ENCODE data around the gene OBSCN.

Gene OBSCN

DNA sequence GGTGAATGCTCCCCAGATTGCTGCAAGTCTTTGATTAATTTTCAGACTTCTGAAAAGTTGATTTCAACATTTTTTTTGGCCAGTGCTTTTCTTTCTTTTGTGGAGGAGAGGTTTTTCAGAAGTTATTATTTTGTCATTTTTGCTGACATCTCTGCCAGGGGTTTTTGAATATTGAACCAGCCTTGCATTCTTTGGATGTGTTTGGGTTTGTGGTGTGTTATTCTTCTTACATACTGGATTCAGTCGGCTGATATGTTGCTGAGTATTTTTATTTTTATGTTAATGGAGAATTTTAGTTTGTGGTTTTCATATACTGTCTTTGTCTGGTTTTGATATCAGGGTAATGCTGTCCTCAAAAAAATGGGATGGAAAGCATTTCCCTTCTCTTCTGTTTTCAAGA is 25.3 kb downstream of the OBSCN start:
- no peak overlapping the region for H3K4me3 ChIP-seq (ENCODE audit: low read depth, low read length)
- no peaks in the 10 kb centered on the region for H3K4me1 ChIP-seq
- H3K36me3 ChIP-seq: no peaks in the 10 kb centered on the region
- no peaks in the 10 kb centered on the region for H3K27me3 ChIP-seq
- DNase-seq: no peak
- H3K9me3 ChIP-seq: no peaks in the 10 kb centered on the region
- TF ChIP-seq, protein P1, sequence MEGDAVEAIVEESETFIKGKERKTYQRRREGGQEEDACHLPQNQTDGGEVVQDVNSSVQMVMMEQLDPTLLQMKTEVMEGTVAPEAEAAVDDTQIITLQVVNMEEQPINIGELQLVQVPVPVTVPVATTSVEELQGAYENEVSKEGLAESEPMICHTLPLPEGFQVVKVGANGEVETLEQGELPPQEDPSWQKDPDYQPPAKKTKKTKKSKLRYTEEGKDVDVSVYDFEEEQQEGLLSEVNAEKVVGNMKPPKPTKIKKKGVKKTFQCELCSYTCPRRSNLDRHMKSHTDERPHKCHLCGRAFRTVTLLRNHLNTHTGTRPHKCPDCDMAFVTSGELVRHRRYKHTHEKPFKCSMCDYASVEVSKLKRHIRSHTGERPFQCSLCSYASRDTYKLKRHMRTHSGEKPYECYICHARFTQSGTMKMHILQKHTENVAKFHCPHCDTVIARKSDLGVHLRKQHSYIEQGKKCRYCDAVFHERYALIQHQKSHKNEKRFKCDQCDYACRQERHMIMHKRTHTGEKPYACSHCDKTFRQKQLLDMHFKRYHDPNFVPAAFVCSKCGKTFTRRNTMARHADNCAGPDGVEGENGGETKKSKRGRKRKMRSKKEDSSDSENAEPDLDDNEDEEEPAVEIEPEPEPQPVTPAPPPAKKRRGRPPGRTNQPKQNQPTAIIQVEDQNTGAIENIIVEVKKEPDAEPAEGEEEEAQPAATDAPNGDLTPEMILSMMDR (IDR thresholded peaks at IDR 0.05; ENCODE audit: low read depth, low read length): no peak

DNA sequence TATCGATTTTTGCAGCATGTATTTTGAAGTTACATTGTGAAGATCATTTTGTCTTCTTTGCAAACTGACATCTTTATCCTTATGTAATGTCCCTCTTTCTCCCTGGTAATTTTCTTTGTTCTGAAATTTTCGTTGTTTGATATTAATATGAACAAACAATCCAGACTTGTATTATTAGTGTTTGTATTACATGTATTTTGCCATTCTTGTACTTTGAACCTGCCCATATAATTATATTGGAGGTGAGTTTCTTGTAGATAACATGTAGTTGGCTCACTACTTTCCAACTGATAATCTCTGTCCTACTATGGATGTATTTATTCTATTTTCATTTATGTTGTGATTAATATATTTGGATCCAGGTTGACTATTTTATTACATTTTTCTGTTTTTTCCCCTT is 27.1 kb downstream of the OBSCN start:
- Histone ChIP-seq H3K36me3 (no peaks in the 10 kb centered on the region), H3K4me3 (ENCODE audit: low read depth, low read length) (no peak overlapping the region)

DNA sequence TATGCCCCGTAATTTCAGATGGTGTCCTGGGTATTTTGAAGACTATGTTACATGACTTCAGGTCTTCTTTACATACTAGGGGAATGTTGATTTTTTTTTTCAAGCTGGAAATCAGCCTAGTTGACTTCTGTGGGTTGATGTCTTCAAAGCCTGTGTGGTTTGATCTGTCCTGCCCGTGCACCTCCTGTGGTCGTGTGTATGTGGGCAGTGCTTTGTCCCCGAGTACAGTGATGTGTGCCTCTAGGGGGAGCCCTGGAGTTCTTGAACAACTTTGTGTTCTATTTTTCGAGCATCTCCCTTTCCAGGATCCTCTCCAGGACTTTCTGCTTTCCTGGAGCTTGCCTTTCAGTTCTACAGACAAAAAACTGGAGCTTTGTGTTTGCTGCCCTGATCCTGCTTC is 28.9 kb downstream of the OBSCN start:
- Histone ChIP-seq H3K36me3 (no peaks in the 10 kb centered on the region), H3K4me3 (ENCODE audit: low read depth, low read length) (no peak overlapping the region), H3K9me3 (no peaks in the 10 kb centered on the region; the same call in 1 of the 2 replicates), H3K4me1 (no peaks in the 10 kb centered on the region), H3K27me3 (no peaks in the 10 kb centered on the region)
- DNase-seq: peak; percentile 66
- TF ChIP-seq, protein P1 (IDR thresholded peaks at IDR 0.05; ENCODE audit: low read depth, low read length): peak; percentile 62

More for the DNA sequence above, 27.1 kb downstream of the OBSCN start:
- Histone ChIP-seq H3K27me3 (no peaks in the 10 kb centered on the region), H3K9me3 (no peaks in the 10 kb centered on the region), H3K4me1 (no peaks in the 10 kb centered on the region)
- TF ChIP-seq, protein P1 (IDR thresholded peaks at IDR 0.05; ENCODE audit: low read depth, low read length): no peak
- DNase-seq: no peak

DNA sequence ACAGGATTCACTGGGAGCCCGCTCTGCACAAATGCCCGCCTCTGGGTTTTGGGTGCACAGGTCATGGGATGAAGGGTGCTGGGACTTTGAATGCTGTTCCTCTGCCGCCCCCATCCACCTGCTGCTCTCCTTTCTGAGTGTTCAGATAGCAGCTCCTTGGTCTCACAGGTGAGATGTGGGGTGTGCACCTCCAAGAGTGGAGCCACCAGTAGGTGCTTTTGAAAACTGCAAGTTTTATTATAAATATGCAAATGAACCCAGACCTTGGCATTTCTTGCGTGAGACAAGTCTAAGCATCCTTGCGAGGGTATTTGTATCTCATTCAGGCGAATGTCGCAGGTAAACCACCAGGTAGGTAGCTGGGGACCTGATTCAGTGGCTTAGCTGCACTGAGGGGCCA is 30.2 kb downstream of the OBSCN start:
- Histone ChIP-seq H3K4me1 (no peaks in the 10 kb centered on the region), H3K36me3 (no peaks in the 10 kb centered on the region), H3K4me3 (ENCODE audit: low read depth, low read length) (no peak overlapping the region), H3K27me3 (no peaks in the 10 kb centered on the region), H3K9me3 (no peaks in the 10 kb centered on the region; the same call in 1 of the 2 replicates)
- TF ChIP-seq, protein P1 (IDR thresholded peaks at IDR 0.05; ENCODE audit: low read depth, low read length): no peak
- no peak for DNase-seq

DNA sequence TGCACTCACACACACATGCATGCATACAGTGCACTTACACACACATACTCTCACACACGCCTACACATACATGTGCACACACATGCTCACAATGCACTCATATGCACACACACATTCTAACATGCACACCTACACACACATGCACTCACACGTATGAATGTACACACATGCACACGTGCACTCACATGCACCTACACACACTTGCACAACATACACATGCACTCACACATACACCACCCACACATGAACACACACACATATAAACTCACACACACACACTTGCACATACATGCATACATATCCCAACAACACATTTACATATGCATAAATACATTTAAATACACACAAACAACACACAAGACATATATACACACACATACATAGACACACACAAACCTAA is 30.6 kb downstream of the OBSCN start:
- TF ChIP-seq, protein P1 (IDR thresholded peaks at IDR 0.05; ENCODE audit: low read depth, low read length): no peak
- Histone ChIP-seq H3K4me1 (no peaks in the 10 kb centered on the region), H3K9me3 (no peaks in the 10 kb centered on the region; the same call in 1 of the 2 replicates), H3K27me3 (no peaks in the 10 kb centered on the region), H3K4me3 (ENCODE audit: low read depth, low read length) (no peak overlapping the region), H3K36me3 (no peaks in the 10 kb centered on the region)
- no peak for DNase-seq

DNA sequence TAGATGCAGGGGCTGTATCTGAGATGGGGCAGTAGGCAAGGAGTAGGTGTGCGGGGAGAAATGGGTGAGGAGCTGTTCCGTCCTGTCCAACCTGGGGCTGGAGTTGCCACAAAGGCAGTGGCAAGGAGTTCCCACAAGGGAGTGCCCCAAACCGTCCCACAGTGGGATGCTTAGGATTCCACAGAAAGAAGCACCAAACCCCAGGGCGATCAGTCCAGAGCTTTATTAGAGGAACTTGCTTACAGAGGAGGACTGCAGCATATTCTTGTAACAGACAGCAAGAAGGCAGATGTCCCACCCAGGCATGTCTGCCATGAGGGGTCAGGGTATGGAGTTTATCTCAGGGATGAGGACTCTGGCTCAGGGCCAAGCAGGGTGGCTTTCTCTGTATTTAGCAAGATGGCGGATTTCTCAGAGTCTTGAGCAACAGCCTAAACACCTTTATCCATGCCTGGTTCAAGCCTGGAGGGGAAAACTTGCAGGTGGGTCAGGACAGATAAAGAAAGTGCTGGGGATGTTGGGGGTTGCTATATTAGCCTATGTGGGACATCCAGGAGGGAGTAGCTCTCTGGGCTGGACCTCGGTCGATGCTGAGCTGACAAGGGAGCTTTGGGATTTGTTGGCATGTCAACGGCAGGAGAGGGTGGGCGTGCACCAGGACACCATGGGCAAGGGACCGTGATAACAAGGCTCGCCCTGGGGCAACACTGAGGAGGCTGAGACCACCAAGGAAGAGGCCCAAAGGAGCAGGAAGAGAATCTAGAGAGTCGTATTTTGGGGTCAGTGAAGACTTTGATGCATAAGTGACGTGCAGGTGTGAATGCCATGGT is 32.8 kb downstream of the OBSCN start:
- no peaks in the 10 kb centered on the region for H3K27me3 ChIP-seq
- H3K36me3 ChIP-seq: no peaks in the 10 kb centered on the region
- no peaks in the 10 kb centered on the region for H3K4me1 ChIP-seq
- no peak overlapping the region for H3K4me3 ChIP-seq (ENCODE audit: low read depth, low read length)
- H3K9me3 ChIP-seq: no peaks in the 10 kb centered on the region; the same call in 1 of the 2 replicates
- TF ChIP-seq, protein P1 (IDR thresholded peaks at IDR 0.05; ENCODE audit: low read depth, low read length): no peak
- DNase-seq: no peak
